CD4-positive, alpha-beta T cell treated with Interleukin-1 beta for 1 hour (primary cell): ENCODE results near the gene HSD17B7.

Experiments
- DNase-seq, 2 donors: peaks; one replicate each; pipeline ENCODE4 v3.0.0-alpha.2; 2020 to 2022

The HSD17B7 gene

DNA sequence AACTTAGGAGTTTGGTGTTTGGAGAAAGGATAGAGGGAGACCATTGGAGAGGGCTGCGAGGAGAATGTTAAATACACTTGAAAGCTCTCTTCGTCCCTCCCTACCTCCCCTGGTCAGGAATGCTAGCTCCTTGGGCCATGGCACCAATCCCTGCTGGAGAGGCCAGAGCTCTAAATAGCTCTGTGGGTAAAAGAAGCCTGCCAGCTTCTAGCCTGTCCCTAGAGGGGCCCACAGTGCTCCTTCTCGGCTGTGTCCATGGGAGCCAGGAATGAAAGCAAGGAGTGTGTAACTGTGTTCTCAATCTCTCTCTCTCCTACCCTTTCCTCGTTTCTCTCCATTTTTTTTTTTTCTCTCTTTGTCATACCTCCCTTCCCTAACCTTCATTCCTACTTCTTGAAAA is 70.6 kb downstream of the HSD17B7 start, which contains the start of gene CCDC190:
TSS of gene CCDC190 (minus strand) at position 75 of the 400 bp plus-strand sequence. CDS start 1,529 bp downstream, outside the sequence.
- no peak for DNase-seq

DNA sequence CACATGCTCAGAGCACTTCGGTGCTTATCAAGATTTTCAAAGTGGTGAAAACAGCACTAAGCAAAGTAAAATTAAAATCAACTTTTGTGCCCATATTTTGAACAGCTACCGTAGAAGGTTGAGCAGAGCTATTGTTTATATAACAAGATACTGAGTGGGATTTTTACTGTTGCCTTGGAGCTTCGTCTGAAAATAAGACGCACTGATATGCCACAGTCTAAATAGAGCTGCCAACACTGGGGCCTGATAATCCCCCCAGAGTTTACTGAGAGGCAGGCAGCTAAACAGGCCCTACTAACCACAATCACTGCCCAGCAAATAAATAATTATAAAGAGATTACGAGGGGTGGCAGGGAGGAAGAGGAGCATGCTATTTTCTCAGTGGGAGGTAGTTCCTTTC is 71.1 kb downstream of the HSD17B7 start:
- no peak for DNase-seq
